Activated T-helper 1 cell treated with anti-CD3 and anti-CD28 coated beads, Interleukin-12 subunit alpha, Interleukin-12 subunit beta, Interleukin-2, Interleukin-4 antibody, amounts not matched to agents 30 ng/mL and 10 ng/mL and 1 ng/mL, durations not matched to agents 14 hours and 24 hours and 36 hours (primary cell): Measurements from ENCODE around the gene DYSF. TPM values are rescaled to one million over a fixed set of nuclear protein-coding genes. Genes with fewer than 3 reads are reported as not detected.

Experiments used
- DNase-seq: peaks from one replicate; pipeline ENCODE4 v3.0.0; 2021; ENCODE audit warnings: low spot score
- H3K27ac Mint-ChIP-seq: one replicate; pipeline ENCODE4 v1.8.0; 2021; ENCODE audit warnings: mild to moderate bottlenecking, mixed read lengths
- H3K27me3 Mint-ChIP-seq: one replicate; pipeline ENCODE4 v1.8.0; 2022; ENCODE audit warnings: mild to moderate bottlenecking, moderate library complexity, mixed read lengths; ENCODE audit not compliant: insufficient read depth
- H3K36me3 Mint-ChIP-seq: one replicate; pipeline ENCODE4 v1.8.0; 2021; ENCODE audit warnings: low read depth, mixed read lengths
- H3K4me1 Mint-ChIP-seq: one replicate; pipeline ENCODE4 v1.8.0; 2021; ENCODE audit warnings: low read depth, mixed read lengths
- H3K4me3 Mint-ChIP-seq: one replicate; pipeline ENCODE4 v1.8.0; 2021; ENCODE audit warnings: mild to moderate bottlenecking, moderate library complexity, mixed read lengths
- H3K9me3 Mint-ChIP-seq: one replicate; pipeline ENCODE4 v1.8.0; 2021; ENCODE audit warnings: mixed read lengths
- intact Hi-C: fragments of 100-400 bp; cut with micrococcal nuclease; formaldehyde crosslinking; loops from one replicate; pipeline ENCODE4 v1.15.1; 2024
- total RNA-seq: library from RNA; stranded (reverse); gene quantifications from 2 replicates; pipeline ENCODE4 v1.2.3, GENCODE V29; 2022

Gene DYSF
- total RNA-seq, 1 donor from 2014 or later, result not detected

DNA sequence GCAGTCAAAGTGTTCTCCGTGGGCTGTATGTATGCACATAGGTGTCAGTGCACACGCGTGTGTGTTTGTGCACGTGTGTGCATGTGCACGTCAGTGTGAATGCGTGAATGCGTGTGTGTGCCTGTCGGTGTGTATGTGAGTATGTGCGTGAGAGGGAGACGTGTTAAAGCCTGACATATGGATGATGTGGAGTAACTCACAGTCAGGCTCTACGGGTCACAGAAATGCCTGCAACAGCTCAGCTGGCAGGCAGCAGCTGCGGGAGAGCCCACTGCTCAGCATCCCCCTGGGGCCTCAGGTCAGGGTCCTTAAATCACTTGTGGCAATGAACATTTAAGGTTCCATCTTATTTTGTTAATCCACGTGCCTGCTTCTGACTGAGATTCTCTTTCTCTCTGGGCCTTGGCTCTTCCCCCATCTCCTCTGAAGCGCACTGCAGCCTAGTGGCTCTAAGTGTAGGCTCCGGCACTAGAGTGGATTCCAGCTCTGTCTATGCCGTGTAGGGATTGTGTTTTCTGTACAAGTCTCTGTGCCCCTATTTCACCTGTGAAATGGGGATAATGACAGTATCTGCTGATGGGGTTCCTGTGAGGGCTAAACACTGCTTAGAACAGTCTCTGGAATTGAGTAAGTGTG, 63.0 kb downstream of the DYSF start:
- no peaks in the 10 kb centered on the region for H3K9me3 Mint-ChIP-seq
- H3K4me3 Mint-ChIP-seq, result no peak overlapping the region
- intact Hi-C loops, result no loop called here
- no peak overlapping the region for H3K27ac Mint-ChIP-seq
- no peaks in the 10 kb centered on the region for H3K4me1 Mint-ChIP-seq
- peaks cover 5% of the 10 kb centered on the region for H3K27me3 Mint-ChIP-seq
- no peak for DNase-seq
- H3K36me3 Mint-ChIP-seq, result no peaks in the 10 kb centered on the region

DNA sequence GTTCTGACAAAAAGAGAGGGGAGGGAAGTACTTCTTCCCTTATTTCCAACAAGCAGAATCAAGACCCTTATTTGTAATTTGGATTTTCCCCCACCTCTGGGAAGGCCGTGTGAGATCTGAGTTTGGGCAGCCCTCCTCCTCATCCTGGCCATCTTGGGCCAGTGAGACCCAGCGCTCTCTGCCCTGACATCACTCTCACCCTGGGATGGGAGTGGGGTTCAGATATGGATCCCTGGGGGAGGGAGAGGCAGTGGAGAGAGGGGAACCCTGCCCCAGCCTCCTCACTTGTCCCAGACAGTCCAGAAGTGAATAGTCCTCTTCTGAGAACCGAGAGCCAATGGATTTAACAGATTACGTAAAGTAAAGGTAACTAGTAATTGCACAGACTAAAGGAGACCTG, 64.5 kb downstream of the DYSF start:
- intact Hi-C loops, result no loop called here
- no peaks in the 10 kb centered on the region for H3K36me3 Mint-ChIP-seq
- no peak overlapping the region for H3K4me3 Mint-ChIP-seq
- H3K27me3 Mint-ChIP-seq, result peaks cover 5% of the 10 kb centered on the region
- H3K4me1 Mint-ChIP-seq, result no peaks in the 10 kb centered on the region
- H3K9me3 Mint-ChIP-seq, result no peaks in the 10 kb centered on the region
- no peak overlapping the region for H3K27ac Mint-ChIP-seq
- DNase-seq, result no peak

DNA sequence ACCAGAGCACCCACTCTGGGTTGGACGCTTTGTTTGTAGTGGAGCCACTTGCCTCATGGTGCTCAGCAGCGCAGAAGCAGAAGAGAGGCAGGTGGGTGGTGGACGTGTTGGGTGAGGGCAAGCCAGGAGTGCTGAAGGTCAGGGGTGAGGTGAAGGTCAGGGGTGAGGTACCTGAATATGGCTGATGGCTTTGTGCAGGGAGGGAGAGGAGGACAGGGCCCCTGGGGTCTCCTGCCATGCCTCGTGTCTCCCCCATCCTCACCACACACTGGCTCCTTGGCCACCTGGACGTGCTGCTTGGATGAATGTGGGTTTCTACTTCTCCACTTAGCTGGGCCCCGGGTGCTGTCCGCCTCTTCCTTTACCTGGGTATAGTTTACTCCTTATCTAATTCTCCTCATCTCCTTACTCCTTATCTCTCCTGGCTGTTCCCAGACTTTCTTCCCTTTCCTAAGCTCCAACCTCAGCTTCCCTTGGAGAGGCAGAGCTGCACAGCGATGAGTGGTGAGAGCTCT, 68.1 kb downstream of the DYSF start:
- H3K4me3 Mint-ChIP-seq, result no peak overlapping the region
- H3K27ac Mint-ChIP-seq, result no peak overlapping the region
- intact Hi-C loops, result no loop called here
- no peaks in the 10 kb centered on the region for H3K9me3 Mint-ChIP-seq
- DNase-seq, result no peak
- no peaks in the 10 kb centered on the region for H3K36me3 Mint-ChIP-seq
- no peaks in the 10 kb centered on the region for H3K4me1 Mint-ChIP-seq
- peaks cover 7% of the 10 kb centered on the region for H3K27me3 Mint-ChIP-seq

DNA sequence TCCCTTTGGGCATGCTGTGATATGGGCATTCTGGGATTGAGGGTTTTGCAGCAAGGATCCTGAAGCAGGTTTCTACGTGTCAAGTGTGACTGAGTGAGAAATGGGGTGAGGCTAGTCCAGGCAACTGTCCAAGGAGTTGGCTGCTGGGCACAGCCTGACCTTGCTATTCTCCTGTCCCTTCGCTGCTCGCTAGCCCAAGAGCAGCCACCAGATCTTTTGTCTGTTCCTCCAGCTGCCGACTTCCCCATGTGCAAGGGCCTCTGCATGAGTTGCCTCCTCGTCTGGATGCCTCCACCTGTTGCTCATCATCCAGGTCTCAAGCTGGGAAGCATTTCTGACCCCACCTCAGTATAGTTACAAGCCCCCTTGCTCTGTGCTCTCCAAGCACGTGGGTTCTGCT, 71.1 kb downstream of the DYSF start:
- H3K36me3 Mint-ChIP-seq, result no peaks in the 10 kb centered on the region
- H3K27me3 Mint-ChIP-seq, result peaks cover 5% of the 10 kb centered on the region
- H3K4me3 Mint-ChIP-seq, result no peak overlapping the region
- intact Hi-C loops, result no loop called here
- DNase-seq, result no peak
- H3K27ac Mint-ChIP-seq, result no peak overlapping the region
- H3K9me3 Mint-ChIP-seq, result no peaks in the 10 kb centered on the region
- H3K4me1 Mint-ChIP-seq, result no peaks in the 10 kb centered on the region

DNA sequence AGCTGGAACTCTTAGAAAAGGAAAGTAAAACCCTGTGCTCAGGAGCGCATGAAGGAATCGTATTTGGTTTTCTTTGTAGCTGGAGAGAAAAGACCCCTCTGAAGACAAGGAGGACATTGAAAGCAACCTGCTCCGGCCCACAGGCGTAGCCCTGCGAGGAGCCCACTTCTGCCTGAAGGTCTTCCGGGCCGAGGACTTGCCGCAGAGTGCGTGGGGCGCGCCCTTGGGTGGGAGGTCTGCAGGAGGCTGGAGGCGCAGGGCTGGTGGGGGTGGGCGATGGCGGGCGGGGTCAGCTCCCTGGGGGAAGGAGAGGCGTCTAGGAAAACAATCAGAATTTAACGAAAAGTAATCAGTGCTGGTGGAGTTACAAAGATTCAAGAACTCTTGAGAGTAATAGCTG, 72.8 kb downstream of the DYSF start:
- H3K4me1 Mint-ChIP-seq, result no peaks in the 10 kb centered on the region
- H3K36me3 Mint-ChIP-seq, result no peaks in the 10 kb centered on the region
- no peak for DNase-seq
- H3K27me3 Mint-ChIP-seq, result peaks cover 9% of the 10 kb centered on the region
- H3K9me3 Mint-ChIP-seq, result no peaks in the 10 kb centered on the region
- no peak overlapping the region for H3K4me3 Mint-ChIP-seq
- intact Hi-C loops, result no loop called here
- H3K27ac Mint-ChIP-seq, result no peak overlapping the region

DNA sequence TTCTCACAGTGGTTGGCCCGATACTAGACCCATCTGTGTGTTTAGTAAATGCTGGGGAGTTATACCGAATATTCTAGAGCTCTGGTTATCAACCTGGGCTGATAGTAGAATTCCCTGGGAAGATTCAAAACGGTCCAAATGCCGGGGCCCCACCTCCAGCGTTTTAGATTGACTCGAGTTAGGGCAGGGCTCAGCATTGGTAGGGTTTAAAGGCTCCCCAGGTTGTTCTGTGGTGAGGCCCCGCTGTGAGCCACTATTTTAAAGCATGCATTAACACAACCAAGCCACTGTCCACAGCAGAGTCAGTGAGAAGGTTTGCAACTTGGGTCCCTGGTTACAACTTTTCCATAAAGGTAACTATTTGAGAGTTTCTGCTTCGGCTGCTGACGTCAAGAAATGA, 73.6 kb downstream of the DYSF start:
- Mint-ChIP-seq H3K27ac (no peak overlapping the region), H3K36me3 (no peaks in the 10 kb centered on the region), H3K4me1 (no peaks in the 10 kb centered on the region), H3K27me3 (peaks cover 9% of the 10 kb centered on the region), H3K9me3 (no peaks in the 10 kb centered on the region), H3K4me3 (no peak overlapping the region)
- no peak for DNase-seq
- intact Hi-C loops, result no loop called here

DNA sequence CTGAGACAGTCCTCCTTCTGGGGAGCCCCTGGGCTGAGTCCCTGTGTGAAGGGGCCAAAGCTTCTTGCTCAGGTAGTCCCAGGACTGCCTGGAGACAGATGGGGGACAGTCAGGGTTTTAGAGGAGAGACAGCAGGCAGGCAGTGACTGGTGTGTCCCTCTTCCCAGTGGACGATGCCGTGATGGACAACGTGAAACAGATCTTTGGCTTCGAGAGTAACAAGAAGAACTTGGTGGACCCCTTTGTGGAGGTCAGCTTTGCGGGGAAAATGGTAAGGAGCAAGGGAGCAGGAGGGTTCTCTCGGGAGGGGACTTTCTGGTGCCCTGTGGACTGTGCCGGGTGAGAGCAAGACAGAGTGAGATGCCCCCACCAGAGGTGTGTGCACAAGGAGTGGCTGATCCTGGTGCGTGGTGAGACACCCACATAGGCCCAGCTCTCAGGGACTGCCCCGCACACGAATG, 74.8 kb downstream of the DYSF start:
- Mint-ChIP-seq H3K4me1 (no peaks in the 10 kb centered on the region), H3K27ac (no peak overlapping the region), H3K9me3 (no peaks in the 10 kb centered on the region), H3K4me3 (no peak overlapping the region), H3K36me3 (no peaks in the 10 kb centered on the region), H3K27me3 (peaks cover 9% of the 10 kb centered on the region)
- intact Hi-C loops, result no loop called here
- DNase-seq, result no peak

DNA sequence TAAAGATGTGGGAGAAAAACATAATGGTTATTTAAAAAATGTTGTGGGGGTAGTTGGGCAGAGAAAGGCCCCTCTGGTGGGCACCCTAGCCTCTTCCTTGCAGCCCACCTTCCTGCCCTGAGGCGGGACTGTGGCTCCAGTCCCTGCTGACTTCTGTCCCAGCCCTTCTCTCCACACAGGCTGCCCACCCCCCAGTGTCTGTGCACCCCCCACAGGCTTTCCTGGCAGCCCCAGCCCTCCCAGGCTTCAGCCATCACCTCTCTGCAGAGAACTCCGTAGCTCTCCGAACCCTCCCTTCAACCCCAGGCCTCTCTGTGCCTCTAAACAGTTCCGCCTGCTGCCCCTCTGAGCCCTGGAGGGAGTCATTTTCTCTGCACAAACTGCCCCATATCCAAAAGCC, 75.4 kb downstream of the DYSF start:
- Mint-ChIP-seq H3K36me3 (no peaks in the 10 kb centered on the region), H3K27ac (no peak overlapping the region), H3K9me3 (no peaks in the 10 kb centered on the region), H3K27me3 (peaks cover 13% of the 10 kb centered on the region), H3K4me3 (no peak overlapping the region), H3K4me1 (no peaks in the 10 kb centered on the region)
- intact Hi-C loops, result no loop called here
- no peak for DNase-seq

DNA sequence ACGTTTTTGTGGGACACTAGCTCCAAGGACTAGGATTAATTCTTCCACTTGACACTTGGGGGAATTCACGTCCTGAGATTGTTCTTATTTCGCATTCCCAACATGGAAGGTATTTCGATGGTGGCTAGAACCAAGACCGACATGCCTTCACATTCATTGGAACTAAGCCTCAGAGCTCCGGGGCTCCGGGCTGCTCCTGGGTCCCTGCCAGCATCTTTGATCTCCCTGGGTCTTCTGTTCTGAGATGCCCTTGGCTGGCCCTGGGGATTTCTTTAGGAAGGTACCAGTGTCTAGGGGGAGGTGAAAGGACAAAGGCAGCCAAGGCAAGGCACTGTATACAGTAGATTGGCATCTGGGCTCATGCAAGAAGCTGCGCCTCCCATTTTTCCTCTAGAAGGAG, 76.8 kb downstream of the DYSF start:
- Mint-ChIP-seq H3K36me3 (no peaks in the 10 kb centered on the region), H3K27ac (no peak overlapping the region), H3K27me3 (peaks cover 11% of the 10 kb centered on the region), H3K4me3 (no peak overlapping the region), H3K4me1 (no peaks in the 10 kb centered on the region), H3K9me3 (no peaks in the 10 kb centered on the region)
- no peak for DNase-seq
- intact Hi-C loops, result loop anchor here (5.0 kb wide), 1 partner anchor 622 kb away; no protein-coding TSS in a partner anchor

DNA sequence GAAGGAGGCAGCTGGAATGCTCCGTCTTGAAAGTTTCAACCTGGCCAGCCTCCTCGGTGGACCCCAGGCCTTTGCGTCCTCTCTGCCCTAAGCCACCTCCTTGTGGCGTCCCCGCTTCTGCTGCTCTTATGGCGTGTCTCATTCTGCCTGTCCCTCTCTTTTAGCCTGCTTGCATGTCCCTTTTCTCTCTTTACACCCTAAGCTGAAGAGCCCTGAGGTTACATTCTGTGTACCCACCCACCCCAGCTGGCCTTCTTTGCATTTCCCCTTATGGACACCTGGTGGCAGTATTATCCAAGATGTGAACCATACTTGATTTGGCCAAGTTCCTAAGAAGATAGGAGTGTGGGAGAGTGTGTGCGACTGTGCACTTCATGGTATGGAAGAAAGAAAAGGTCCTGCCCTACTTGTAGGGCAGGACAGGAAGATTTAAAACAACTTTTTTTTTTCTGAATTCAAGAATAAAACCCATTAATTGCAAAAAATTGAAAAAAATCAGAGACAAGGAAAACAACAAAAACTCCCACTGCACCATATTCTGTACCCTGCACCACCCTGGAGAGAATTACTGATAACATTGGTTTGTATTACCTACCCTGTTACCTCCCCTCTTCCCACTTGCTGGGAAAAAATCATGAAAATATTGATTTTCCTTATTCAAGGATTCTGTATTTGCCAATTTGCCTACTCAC, 77.4 kb downstream of the DYSF start:
- intact Hi-C loops, result loop anchor here (5.0 kb wide), 1 partner anchor 622 kb away; no protein-coding TSS in a partner anchor
- Mint-ChIP-seq H3K4me3 (no peak overlapping the region), H3K4me1 (no peaks in the 10 kb centered on the region), H3K27me3 (peaks cover 11% of the 10 kb centered on the region), H3K36me3 (no peaks in the 10 kb centered on the region), H3K27ac (no peak overlapping the region), H3K9me3 (no peaks in the 10 kb centered on the region)
- no peak for DNase-seq

DNA sequence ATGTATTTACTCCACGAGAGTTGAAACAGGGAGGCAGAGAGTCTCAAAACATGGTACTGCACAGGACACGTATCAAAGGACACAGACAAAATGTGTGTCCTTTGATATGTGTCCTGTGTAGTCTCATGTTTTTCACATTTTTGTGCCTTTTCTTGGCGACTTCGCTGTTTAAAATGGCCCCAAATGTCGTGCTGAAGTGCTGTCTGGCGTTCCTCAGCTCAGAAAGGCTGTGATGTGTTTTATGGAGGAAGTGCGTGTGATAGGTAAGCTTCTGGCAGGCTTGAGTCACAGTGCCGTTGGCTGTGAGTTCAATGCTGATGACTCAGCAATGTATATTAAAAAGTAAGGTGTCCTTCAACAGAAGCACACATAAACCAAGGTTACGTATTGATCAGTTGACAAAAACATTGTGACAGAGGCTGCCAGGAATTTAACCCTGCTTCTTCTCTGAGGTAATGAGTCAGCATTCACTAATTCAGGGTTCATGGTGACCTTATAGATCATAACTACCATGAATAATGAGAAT, 78.2 kb downstream of the DYSF start:
- Mint-ChIP-seq H3K9me3 (no peaks in the 10 kb centered on the region), H3K27me3 (peaks cover 11% of the 10 kb centered on the region), H3K27ac (no peak overlapping the region), H3K4me1 (no peaks in the 10 kb centered on the region), H3K36me3 (no peaks in the 10 kb centered on the region), H3K4me3 (no peak overlapping the region)
- intact Hi-C loops, result loop anchor here (5.0 kb wide), 1 partner anchor 621 kb away; no protein-coding TSS in a partner anchor
- no peak for DNase-seq

DNA sequence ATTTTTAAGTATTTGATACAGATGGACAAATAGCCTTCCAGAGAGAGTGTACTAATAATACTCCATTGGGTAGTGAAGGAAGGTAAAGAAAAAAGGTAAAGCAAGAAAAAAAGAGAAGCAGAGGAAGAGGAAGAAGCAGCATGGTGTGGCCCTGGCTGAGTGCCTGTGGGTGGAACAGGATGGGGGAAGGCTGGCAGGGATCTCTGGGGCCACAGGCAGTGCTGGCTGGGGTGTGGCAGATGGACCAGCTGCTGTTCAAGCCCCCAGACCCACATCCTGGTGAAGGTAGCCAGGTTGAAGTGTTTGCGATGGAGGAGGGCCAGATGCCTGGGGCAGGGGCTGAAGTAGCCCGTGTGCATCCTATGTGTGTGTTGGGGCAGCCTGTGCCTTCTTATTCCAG, 79.0 kb downstream of the DYSF start:
- Mint-ChIP-seq H3K4me3 (no peak overlapping the region), H3K27me3 (peaks cover 11% of the 10 kb centered on the region), H3K27ac (no peak overlapping the region), H3K36me3 (no peaks in the 10 kb centered on the region), H3K9me3 (no peaks in the 10 kb centered on the region), H3K4me1 (no peaks in the 10 kb centered on the region)
- no peak for DNase-seq
- intact Hi-C loops, result loop anchor here (5.0 kb wide), 1 partner anchor 620 kb away; no protein-coding TSS in a partner anchor

DNA sequence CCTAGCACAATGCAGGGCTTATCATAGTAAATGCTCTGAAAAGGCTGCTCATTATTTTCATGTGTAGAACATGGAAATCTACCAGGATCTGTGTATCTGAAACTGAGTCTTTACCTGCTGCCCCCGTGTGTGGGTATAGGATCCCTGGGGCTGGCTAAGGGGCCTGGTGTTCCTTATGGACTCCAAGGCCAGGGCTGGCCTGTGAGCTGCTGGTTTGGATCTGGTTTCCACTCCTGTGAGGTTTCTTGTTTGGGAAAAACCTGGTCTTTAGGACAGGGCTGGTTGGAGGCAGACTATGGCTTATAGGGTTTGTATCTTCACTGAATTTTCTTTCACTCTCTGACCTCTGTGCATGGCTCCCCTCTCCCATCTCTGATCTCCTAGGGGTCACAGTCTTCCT, 80.8 kb downstream of the DYSF start:
- intact Hi-C loops, result loop anchor here (5.0 kb wide), 1 partner anchor 618 kb away; no protein-coding TSS in a partner anchor
- peaks cover 8% of the 10 kb centered on the region for H3K27me3 Mint-ChIP-seq

More for the DNA sequence above, 80.8 kb downstream of the DYSF start:
- H3K4me1 Mint-ChIP-seq, result no peaks in the 10 kb centered on the region
- DNase-seq, result no peak
- no peak overlapping the region for H3K4me3 Mint-ChIP-seq
- H3K27ac Mint-ChIP-seq, result no peak overlapping the region
- no peaks in the 10 kb centered on the region for H3K9me3 Mint-ChIP-seq
- H3K36me3 Mint-ChIP-seq, result no peaks in the 10 kb centered on the region
